SU-DHL-6 (cell line): ENCODE measurements around the gene KCND2.
"Not testable (repeated sequence)": the region's sequence is repeated elsewhere in the genome, so short reads cannot be mapped to it uniquely, and the experiment has no call there.

Source experiments
- CTCF ChIP-seq: fragments of 200-600 bp; sonication (generic); IDR thresholded peaks from one replicate; pipeline ENCODE4 v1.5.1; 2017; ENCODE audit warnings: antibody characterized with exemption, mild to moderate bottlenecking, low read length, moderate library complexity; ENCODE audit not compliant: insufficient read depth, poor library complexity, severe bottlenecking
- EZH2phosphoT487 ChIP-seq: fragments of 200-600 bp; sonication (generic), shearing (Covaris generic); conservative IDR thresholded peaks from 2 replicates; pipeline ENCODE4 v1.6.1; 2018; ENCODE audit warnings: mild to moderate bottlenecking, antibody characterized with exemption, low read length, moderate library complexity, mixed read lengths

- TF ChIP-seq CTCF, EZH2phosphoT487: not testable (repeated sequence)
These were observed 429.4 kb downstream of the KCND2 start for GRCh38 chr7:120702408-120702807.
